GM23338 (cell line): ENCODE data around the gene SLC6A12. TPM values are rescaled to one million over a fixed set of nuclear protein-coding genes. Genes with fewer than 3 reads are reported as not detected.

Experiments
- ATAC-seq: fragments of 200-7000 bp; cut with Tn5 transposase; 3 replicates; pipeline ENCODE4 v1.9.1; 2020
- DNase-seq: peaks from one replicate; pipeline ENCODE4 v3.0.0-alpha.2; 2015; ENCODE audit warnings: low spot score
- H2AFZ ChIP-seq: fragments of 200-600 bp; sonication (generic); 2 replicates; pipeline ENCODE4 v1.8.0; 2016; ENCODE audit warnings: antibody characterized with exemption, mild to moderate bottlenecking, moderate library complexity
- H3F3A ChIP-seq: fragments of 200-600 bp; sonication (generic); replicated peaks from 2 replicates; pipeline ENCODE4 v1.8.0; 2017; ENCODE audit warnings: antibody characterized with exemption, mixed run types, low read depth
- H3K27ac ChIP-seq: fragments of 200-600 bp; sonication (generic); 2 replicates; pipeline ENCODE4 v1.6.1; 2016; ENCODE audit warnings: low read depth
- H3K27me3 ChIP-seq: fragments of 200-600 bp; sonication (generic); 2 replicates; pipeline ENCODE4 v1.8.0; 2016; ENCODE audit warnings: mild to moderate bottlenecking, mixed run types, moderate library complexity; ENCODE audit not compliant: insufficient read depth
- H3K36me3 ChIP-seq: fragments of 200-600 bp; sonication (generic); 2 replicates; pipeline ENCODE4 v1.8.0; 2016; ENCODE audit warnings: mild to moderate bottlenecking; ENCODE audit not compliant: insufficient read depth
- H3K4me1 ChIP-seq: fragments of 200-600 bp; sonication (generic); 2 replicates; pipeline ENCODE4 v1.8.0; 2016; ENCODE audit warnings: mild to moderate bottlenecking, moderate library complexity; ENCODE audit not compliant: insufficient read depth
- H3K4me2 ChIP-seq: fragments of 200-600 bp; sonication (generic); 2 replicates; pipeline ENCODE4 v1.7.1; 2017; ENCODE audit warnings: mixed run types
- H3K4me3 ChIP-seq: fragments of 200-600 bp; sonication (generic); 2 replicates; pipeline ENCODE4 v1.6.1; 2016; ENCODE audit warnings: mixed run types
- H3K79me2 ChIP-seq: fragments of 200-600 bp; sonication (generic); replicated peaks from 2 replicates; pipeline ENCODE4 v1.8.0; 2017; ENCODE audit warnings: mild to moderate bottlenecking; ENCODE audit not compliant: insufficient read depth
- H3K9me2 ChIP-seq: fragments of 200-600 bp; sonication (generic); 2 replicates; pipeline ENCODE4 v1.8.0; 2017; ENCODE audit not compliant: insufficient read depth
- H4K20me1 ChIP-seq: fragments of 200-600 bp; sonication (generic); replicated peaks from 2 replicates; pipeline ENCODE4 v1.8.0; 2017; ENCODE audit warnings: mild to moderate bottlenecking; ENCODE audit not compliant: insufficient read depth
- H3K27ac Mint-ChIP-seq: 2 replicates; pipeline ENCODE4 v1.8.0; 2020; ENCODE audit warnings: inconsistent platforms, mild to moderate bottlenecking, moderate library complexity, mixed read lengths
- H3K27me3 Mint-ChIP-seq: 3 replicates; pipeline ENCODE4 v1.8.0; 2022; ENCODE audit warnings: low read depth, mild to moderate bottlenecking, moderate library complexity, mixed read lengths, inconsistent platforms; ENCODE audit not compliant: insufficient read depth, poor library complexity
- H3K36me3 Mint-ChIP-seq: 3 replicates; pipeline ENCODE4 v1.8.0; 2021; ENCODE audit warnings: low read depth, mild to moderate bottlenecking, inconsistent platforms, moderate library complexity, mixed read lengths
- H3K4me1 Mint-ChIP-seq: 3 replicates; pipeline ENCODE4 v1.8.0; 2020; ENCODE audit warnings: mild to moderate bottlenecking, inconsistent platforms, mixed read lengths
- H3K4me3 Mint-ChIP-seq: 3 replicates; pipeline ENCODE4 v1.8.0; 2021; ENCODE audit warnings: moderate library complexity, mild to moderate bottlenecking, inconsistent platforms, mixed read lengths
- H3K9me3 Mint-ChIP-seq: 3 replicates; pipeline ENCODE4 v1.8.0; 2020; ENCODE audit warnings: moderate library complexity, mild to moderate bottlenecking, inconsistent platforms, mixed read lengths
- CREB1 ChIP-seq: fragments of 250-450 bp; sonication (Bioruptor Pico); IDR thresholded peaks from 2 replicates; pipeline ENCODE4 v1.5.0; 2020; ENCODE audit warnings: low read depth, mild to moderate bottlenecking, moderate library complexity
- EZH2 ChIP-seq: fragments of 200-600 bp; sonication (generic); IDR thresholded peaks from one replicate; pipeline ENCODE4 v1.8.0; 2017; ENCODE audit warnings: antibody characterized with exemption, mild to moderate bottlenecking, low read depth; ENCODE audit not compliant: unreplicated experiment
- EZH2phosphoT487 ChIP-seq: fragments of 200-600 bp; sonication (generic); IDR thresholded peaks from one replicate; pipeline ENCODE4 v1.8.1; 2018; ENCODE audit warnings: antibody characterized with exemption; ENCODE audit not compliant: unreplicated experiment
- JUNB ChIP-seq: IDR thresholded peaks from one replicate; pipeline ENCODE4 v1.6.1; 2016; ENCODE audit warnings: antibody characterized with exemption; ENCODE audit not compliant: unreplicated experiment
- NANOG ChIP-seq: IDR thresholded peaks from 2 replicates; pipeline ENCODE4 v1.6.1; 2016; ENCODE audit warnings: antibody characterized with exemption, borderline replicate concordance
- POLR2AphosphoS5 ChIP-seq: IDR thresholded peaks from 2 replicates; pipeline ENCODE4 v1.6.1; 2016; ENCODE audit warnings: antibody characterized with exemption, low read depth
- REST ChIP-seq: IDR thresholded peaks from one replicate; pipeline ENCODE4 v1.6.1; 2018; ENCODE audit warnings: antibody characterized with exemption; ENCODE audit not compliant: unreplicated experiment
- STAT1 ChIP-seq: IDR thresholded peaks from one replicate; pipeline ENCODE4 v1.6.1; 2016; ENCODE audit warnings: antibody characterized with exemption; ENCODE audit not compliant: unreplicated experiment
- ZNF114 ChIP-seq: fragments of 250-450 bp; sonication (Bioruptor Pico); IDR thresholded peaks from 2 replicates; pipeline ENCODE4 v1.5.0; 2020; ENCODE audit warnings: mild to moderate bottlenecking, moderate library complexity
- ZNF331 ChIP-seq: fragments of 250-450 bp; sonication (Bioruptor Pico); IDR thresholded peaks from 2 replicates; pipeline ENCODE4 v1.5.0; 2020; ENCODE audit warnings: low read depth, mild to moderate bottlenecking, moderate library complexity
- polyA plus RNA-seq: library from polyadenylated mRNA; unstranded; fragments of >200 nt; fragmentation: Nextera tagmentation; extraction: Ambion mirVana; gene quantifications from 2 replicates; pipeline ENCODE4 v1.2.1, GENCODE V29; 2016
- total RNA-seq: library from RNA; depleted of rRNA; stranded (reverse); fragments of >200 nt; shearing (Covaris generic); gene quantifications from 2 replicates; pipeline ENCODE4 v1.2.3, GENCODE V29; 2014
- TF ChIP-seq, protein P1 (sequence below), 2 experiments: fragments of 200-600 bp in 1 of 2; sonication (generic) in 1 of 2; conservative IDR thresholded peaks; 2 replicates each; pipeline versions ENCODE4 v1.5.1 to v1.6.1; 2016 to 2017; ENCODE audit warnings: antibody characterized with exemption in 2 of 2, low read depth in 2 of 2, mild to moderate bottlenecking in 2 of 2, moderate library complexity in 1 of 2
- TF ChIP-seq, protein P2 (sequence below): IDR thresholded peaks from 2 replicates; pipeline ENCODE4 v1.6.1; 2016; ENCODE audit warnings: antibody characterized with exemption

Gene SLC6A12
- total and polyA plus RNA-seq, 2 experiments from 2014 or later, result 0.56 TPM; not detected in 1

GRCh38 chr12:202081-202731 is 11.8 kb downstream of the SLC6A12 start:
- H3K36me3 ChIP-seq, result no peaks in the 10 kb centered on the region
- peak overlapping the region; percentile 44 for H3K4me3 ChIP-seq
- H4K20me1 ChIP-seq, result no peaks in the 10 kb centered on the region; the same call in 1 of the 2 replicates
- H3K36me3 Mint-ChIP-seq, result no peaks in the 10 kb centered on the region
- no peaks in the 10 kb centered on the region for H3K9me2 ChIP-seq
- H3K79me2 ChIP-seq, result no peaks in the 10 kb centered on the region
- peaks cover 51% of the 10 kb centered on the region for H3K27me3 ChIP-seq
- peak; percentile 56 for ATAC-seq
- H3K4me1 Mint-ChIP-seq, result peaks cover 23% of the 10 kb centered on the region
- H3K27ac Mint-ChIP-seq, result no peak overlapping the region
- DNase-seq, result peak; percentile 82
- peak overlapping the region; percentile 66 for H3K4me2 ChIP-seq
- H3K27me3 Mint-ChIP-seq, result peaks cover 35% of the 10 kb centered on the region
- H3K4me3 Mint-ChIP-seq, result peak overlapping the region; percentile 63
- no peak overlapping the region for H3K27ac ChIP-seq
- peaks cover 38% of the 10 kb centered on the region for H3K4me1 ChIP-seq
- TF ChIP-seq, protein P1, sequence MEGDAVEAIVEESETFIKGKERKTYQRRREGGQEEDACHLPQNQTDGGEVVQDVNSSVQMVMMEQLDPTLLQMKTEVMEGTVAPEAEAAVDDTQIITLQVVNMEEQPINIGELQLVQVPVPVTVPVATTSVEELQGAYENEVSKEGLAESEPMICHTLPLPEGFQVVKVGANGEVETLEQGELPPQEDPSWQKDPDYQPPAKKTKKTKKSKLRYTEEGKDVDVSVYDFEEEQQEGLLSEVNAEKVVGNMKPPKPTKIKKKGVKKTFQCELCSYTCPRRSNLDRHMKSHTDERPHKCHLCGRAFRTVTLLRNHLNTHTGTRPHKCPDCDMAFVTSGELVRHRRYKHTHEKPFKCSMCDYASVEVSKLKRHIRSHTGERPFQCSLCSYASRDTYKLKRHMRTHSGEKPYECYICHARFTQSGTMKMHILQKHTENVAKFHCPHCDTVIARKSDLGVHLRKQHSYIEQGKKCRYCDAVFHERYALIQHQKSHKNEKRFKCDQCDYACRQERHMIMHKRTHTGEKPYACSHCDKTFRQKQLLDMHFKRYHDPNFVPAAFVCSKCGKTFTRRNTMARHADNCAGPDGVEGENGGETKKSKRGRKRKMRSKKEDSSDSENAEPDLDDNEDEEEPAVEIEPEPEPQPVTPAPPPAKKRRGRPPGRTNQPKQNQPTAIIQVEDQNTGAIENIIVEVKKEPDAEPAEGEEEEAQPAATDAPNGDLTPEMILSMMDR (conservative IDR thresholded peaks at IDR 0.05; ENCODE audit: low read depth in 2 of 2), result 0 out of 4 replicates have a peak, but pooled peaks of 1 of the 2 experiments have one; percentile 9
- TF ChIP-seq, protein P2, sequence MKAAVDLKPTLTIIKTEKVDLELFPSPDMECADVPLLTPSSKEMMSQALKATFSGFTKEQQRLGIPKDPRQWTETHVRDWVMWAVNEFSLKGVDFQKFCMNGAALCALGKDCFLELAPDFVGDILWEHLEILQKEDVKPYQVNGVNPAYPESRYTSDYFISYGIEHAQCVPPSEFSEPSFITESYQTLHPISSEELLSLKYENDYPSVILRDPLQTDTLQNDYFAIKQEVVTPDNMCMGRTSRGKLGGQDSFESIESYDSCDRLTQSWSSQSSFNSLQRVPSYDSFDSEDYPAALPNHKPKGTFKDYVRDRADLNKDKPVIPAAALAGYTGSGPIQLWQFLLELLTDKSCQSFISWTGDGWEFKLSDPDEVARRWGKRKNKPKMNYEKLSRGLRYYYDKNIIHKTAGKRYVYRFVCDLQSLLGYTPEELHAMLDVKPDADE, result no peak
- H2AFZ ChIP-seq, result peak overlapping the region; percentile 9; the same call in 1 of the 2 replicates
- peaks cover 7% of the 10 kb centered on the region; the same call in 2 of the 3 replicates for H3K9me3 Mint-ChIP-seq
- H3F3A ChIP-seq, result 0 out of 2 replicates have a peak, but pooled peaks cover 3% of the 10 kb centered on the region

- H3K9me3 Mint-ChIP-seq, result peaks cover 10% of the 10 kb centered on the region; the same call in 2 of the 3 replicates
- H2AFZ ChIP-seq, result no peak overlapping the region
- TF ChIP-seq EZH2 (no peak), STAT1 (no peak), ZNF331 (CRISPR knock-in tag) (no peak), CREB1 (CRISPR knock-in tag) (no peak), REST (no peak), ZNF114 (CRISPR knock-in tag) (no peak), POLR2AphosphoS5 (no peak), JUNB (no peak), NANOG (no peak), EZH2phosphoT487 (no peak)
- TF ChIP-seq, protein P1 (conservative IDR thresholded peaks at IDR 0.05; ENCODE audit: low read depth in 2 of 2), result no peak
- TF ChIP-seq, protein P2, result no peak
Observed at GRCh38 chr12:201361-201760, 12.6 kb downstream of the SLC6A12 start.

More at GRCh38 chr12:201361-201760, 12.6 kb downstream of the SLC6A12 start:
- Histone ChIP-seq H3K79me2 (no peaks in the 10 kb centered on the region), H3K36me3 (no peaks in the 10 kb centered on the region), H3K27ac (no peak overlapping the region), H3F3A (0 out of 2 replicates have a peak, but pooled peaks cover 3% of the 10 kb centered on the region), H3K27me3 (peaks cover 51% of the 10 kb centered on the region), H3K4me2 (no peak overlapping the region), H4K20me1 (no peaks in the 10 kb centered on the region; the same call in 1 of the 2 replicates), H3K4me3 (no peak overlapping the region), H3K4me1 (peaks cover 38% of the 10 kb centered on the region), H3K9me2 (no peaks in the 10 kb centered on the region)
- no peak for DNase-seq
- no peak overlapping the region for H3K27ac Mint-ChIP-seq
- H3K4me1 Mint-ChIP-seq, result peaks cover 23% of the 10 kb centered on the region
- no peak overlapping the region for H3K4me3 Mint-ChIP-seq
- peaks cover 35% of the 10 kb centered on the region for H3K27me3 Mint-ChIP-seq
- no peaks in the 10 kb centered on the region for H3K36me3 Mint-ChIP-seq
- ATAC-seq, result no peak
